AG09309 (cell line): Measurements from ENCODE around the gene MAP7D1.
A peak's percentile ranks its signal among the peaks of the same experiment; 100 is the strongest.

Experiments used
- DNase-seq: peaks from one replicate; pipeline ENCODE4 v3.0.0-alpha.2; 2010; ENCODE audit warnings: low read depth
- H3K4me3 ChIP-seq: 2 replicates; pipeline ENCODE4 v1.5.1; 2011; ENCODE audit warnings: mild to moderate bottlenecking, low read depth, low read length, moderate library complexity; ENCODE audit not compliant: control insufficient read depth
- CTCF ChIP-seq: IDR thresholded peaks from 2 replicates; pipeline ENCODE4 v1.5.1; 2011; ENCODE audit warnings: mild to moderate bottlenecking, low read depth, low read length, inconsistent platforms; ENCODE audit not compliant: insufficient read depth, control insufficient read depth; ENCODE audit errors: missing control alignments

MAP7D1 gene

GRCh38 chr1:36139521-36139920 lies 16.4 kb upstream of the MAP7D1 start:
- no peak for TF ChIP-seq CTCF
- no peak overlapping the region for H3K4me3 ChIP-seq
- no peak for DNase-seq

GRCh38 chr1:36142121-36142520 lies 13.8 kb upstream of the MAP7D1 start:
- no peak for DNase-seq
- no peak for TF ChIP-seq CTCF

GRCh38 chr1:36143424-36143823 lies 12.5 kb upstream of the MAP7D1 start:
- no peak for TF ChIP-seq CTCF
- no peak overlapping the region for H3K4me3 ChIP-seq
- DNase-seq, result no peak

More at GRCh38 chr1:36142121-36142520, 13.8 kb upstream of the MAP7D1 start:
- no peak overlapping the region for H3K4me3 ChIP-seq

DNA sequence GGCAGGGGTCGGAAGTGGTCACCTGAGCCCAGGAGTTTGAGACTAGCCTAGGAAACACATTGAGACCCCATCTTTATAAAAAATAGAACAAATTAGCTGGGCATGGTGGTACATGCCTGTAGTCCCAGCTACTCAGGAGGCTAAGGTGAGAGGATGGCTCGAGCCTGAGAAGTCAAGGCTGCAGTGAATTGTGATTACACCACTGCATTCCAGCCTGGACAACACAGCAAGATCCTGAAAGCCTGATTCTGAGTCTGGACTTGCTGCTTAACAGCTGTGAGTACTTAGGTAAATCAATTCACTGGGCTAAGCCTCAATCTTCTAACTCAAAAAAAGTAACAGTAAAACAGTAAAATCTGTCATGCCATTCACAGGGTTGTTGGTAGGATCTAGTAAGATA lies 11.5 kb upstream of the MAP7D1 start:
- no peak for TF ChIP-seq CTCF
- no peak overlapping the region for H3K4me3 ChIP-seq
- DNase-seq, result no peak

DNA sequence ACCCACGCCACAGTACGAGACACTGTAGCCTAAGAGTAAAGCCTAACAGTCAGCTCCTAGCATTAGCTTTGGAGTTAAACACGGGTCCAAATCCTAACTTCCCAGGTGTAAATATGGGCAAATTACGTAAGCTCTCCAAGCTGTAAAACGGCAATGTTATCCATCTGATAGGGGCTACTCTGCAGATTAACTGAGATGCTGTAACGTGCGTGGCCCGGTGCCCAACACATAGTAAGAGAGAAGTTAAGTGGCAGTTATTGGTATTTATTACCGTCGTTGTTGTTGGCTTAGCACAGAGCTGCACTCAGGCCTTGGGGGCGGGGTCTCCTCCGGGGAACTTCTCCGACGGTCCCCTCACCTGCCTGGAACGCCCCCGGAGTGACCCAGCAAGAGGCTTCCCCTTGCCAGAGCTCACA lies 7.1 kb upstream of the MAP7D1 start:
- TF ChIP-seq CTCF, result no peak
- H3K4me3 ChIP-seq, result peak overlapping the region; percentile 66
- no peak for DNase-seq

DNA sequence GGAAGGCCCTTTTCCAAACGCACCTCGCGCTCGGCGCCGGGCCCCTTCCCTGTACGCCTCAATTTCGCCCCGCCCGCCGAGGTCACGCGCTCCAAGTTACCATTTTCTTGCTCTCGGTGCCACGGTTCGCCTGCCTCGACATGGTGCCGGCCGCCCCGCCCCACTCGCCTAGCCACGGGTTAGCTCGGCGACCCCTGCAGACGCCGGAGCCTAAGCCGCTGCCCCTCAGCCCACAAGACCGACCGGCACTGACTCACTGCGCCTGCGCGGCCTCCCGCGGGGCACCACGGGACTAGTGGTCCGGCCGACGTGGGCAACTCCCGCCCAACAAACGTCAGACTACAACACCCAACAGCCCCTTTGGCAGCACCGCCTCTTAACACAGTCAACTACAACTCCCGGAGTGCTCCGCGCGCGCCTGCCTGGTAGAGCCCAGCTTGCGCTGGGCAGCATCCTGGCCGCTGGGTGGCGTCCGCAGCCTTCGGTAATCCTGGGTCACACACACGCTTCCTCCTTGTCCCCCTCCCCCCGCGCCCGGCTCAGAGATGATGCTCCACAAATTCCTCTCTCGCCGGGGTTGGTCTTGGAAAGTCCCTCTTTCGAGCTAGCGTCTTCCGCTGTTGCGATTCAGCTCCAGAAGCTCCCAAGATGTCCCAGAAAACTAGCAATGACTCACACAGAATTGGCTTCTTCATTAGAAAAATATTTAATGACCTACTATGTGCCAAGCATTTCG lies 6.6 kb upstream of the MAP7D1 start, which contains the start of gene TRAPPC3:
TRAPPC3 (minus strand) TSS at position 250 of the 736 bp plus-strand sequence; CDS start at position 142, 108 bp downstream.
- peak; percentile 97 for TF ChIP-seq CTCF
- H3K4me3 ChIP-seq, result peak within 1 kb of the TSS; percentile 66
- DNase-seq, result peak; percentile 98
